ENCODE results near the gene DUSP18.

DNA sequence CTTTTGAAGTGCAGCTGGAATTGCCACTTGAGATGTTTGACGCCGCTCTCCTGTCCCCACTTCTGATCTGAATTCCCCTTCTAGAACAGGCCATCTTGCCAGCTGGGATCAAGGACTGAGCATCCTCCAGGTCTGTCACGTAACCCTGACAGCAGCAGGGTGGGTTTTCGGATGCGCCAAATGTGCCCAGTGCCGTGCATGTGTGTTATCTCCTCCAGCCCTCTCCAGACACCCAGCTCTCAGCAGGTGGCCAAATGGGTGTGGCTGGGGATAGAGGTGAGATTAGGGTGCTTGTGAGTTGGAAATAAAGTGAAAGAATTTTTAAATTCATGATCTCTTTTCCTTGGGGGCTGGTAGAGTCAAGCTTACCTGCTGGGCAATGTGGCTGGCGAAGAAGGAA, 30.3 kb upstream of the DUSP18 start:
- no peak for TF ChIP-seq POLR2AphosphoS5 (IDR thresholded peaks at IDR 0.05; ENCODE audit: borderline replicate concordance, low read depth, low read length)
- TF ChIP-seq EZH2 (IDR thresholded peaks at IDR 0.05), result no peak
